ENCODE measurements around the gene MYF5.

The MYF5 gene

DNA sequence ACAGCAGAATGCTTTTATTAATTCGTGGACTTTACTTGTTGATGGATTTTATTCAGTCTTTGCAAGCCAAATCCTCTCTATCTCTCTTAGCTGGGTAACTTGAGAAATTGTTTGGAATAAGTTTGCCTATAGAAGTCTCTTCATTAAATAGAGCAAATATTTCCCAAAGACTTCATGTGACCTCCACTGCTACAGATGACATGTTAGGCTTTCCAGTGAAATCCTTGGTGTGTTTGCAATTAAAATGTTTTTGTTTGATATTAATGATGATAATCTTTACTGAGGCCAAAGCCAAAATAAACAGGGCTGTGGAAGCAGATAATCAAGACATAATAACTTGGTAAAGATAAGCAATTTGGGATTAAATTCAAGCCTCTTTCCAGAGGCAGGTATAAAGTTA, 4.8 kb upstream of the MYF5 start:
- TF ChIP-seq, protein P1, sequence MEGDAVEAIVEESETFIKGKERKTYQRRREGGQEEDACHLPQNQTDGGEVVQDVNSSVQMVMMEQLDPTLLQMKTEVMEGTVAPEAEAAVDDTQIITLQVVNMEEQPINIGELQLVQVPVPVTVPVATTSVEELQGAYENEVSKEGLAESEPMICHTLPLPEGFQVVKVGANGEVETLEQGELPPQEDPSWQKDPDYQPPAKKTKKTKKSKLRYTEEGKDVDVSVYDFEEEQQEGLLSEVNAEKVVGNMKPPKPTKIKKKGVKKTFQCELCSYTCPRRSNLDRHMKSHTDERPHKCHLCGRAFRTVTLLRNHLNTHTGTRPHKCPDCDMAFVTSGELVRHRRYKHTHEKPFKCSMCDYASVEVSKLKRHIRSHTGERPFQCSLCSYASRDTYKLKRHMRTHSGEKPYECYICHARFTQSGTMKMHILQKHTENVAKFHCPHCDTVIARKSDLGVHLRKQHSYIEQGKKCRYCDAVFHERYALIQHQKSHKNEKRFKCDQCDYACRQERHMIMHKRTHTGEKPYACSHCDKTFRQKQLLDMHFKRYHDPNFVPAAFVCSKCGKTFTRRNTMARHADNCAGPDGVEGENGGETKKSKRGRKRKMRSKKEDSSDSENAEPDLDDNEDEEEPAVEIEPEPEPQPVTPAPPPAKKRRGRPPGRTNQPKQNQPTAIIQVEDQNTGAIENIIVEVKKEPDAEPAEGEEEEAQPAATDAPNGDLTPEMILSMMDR (conservative IDR thresholded peaks at IDR 0.05; ENCODE audit: control insufficient read depth, insufficient read depth, low read depth, low read length) = no peak
- H3K4me3 ChIP-seq (ENCODE audit: control insufficient read depth, low read depth, low read length) = no peak overlapping the region
- no peak for DNase-seq (ENCODE audit: low read depth)

DNA sequence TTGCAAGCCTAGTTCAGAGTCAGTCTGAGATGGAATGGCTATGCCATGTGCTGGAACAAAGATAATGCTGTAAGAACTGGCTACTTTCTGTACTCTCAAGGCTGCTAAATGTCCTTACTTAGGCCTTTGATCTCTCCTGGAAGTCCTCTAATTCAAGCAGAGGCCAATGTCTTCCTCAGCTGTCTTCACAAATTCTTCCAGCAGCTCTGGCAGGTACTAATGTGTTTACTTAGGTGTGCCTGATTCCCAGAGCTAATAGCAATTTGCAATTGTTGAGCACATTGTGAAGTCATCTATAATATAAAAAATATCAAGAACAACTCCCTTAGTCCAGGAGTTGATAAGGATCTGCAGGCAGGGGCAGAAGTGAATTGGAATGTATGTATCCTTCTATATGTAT, 3.8 kb upstream of the MYF5 start:
- no peak overlapping the region for H3K4me3 ChIP-seq (ENCODE audit: control insufficient read depth, low read depth, low read length)
- TF ChIP-seq, protein P1 (conservative IDR thresholded peaks at IDR 0.05; ENCODE audit: control insufficient read depth, insufficient read depth, low read depth, low read length) = no peak
- no peak for DNase-seq (ENCODE audit: low read depth)

DNA sequence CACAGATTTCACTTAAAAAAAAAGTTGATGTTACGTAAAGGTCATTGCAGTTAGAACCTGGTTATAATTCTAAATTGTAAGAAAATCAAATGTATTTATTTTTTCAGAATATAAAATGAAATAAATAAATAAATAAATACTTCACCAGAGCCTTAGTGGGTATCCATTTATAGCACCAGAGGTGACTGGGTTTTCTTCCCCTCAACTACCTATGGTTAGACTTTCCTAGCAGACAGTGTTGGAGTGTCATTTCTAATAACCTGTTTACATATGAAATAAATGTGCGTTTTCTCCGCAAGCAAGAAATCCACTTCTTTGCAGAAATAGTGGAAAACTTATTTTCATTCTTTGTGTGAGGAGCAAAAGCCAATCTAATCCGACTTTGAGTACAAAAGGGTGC, 3.3 kb upstream of the MYF5 start:
- TF ChIP-seq, protein P1 (conservative IDR thresholded peaks at IDR 0.05; ENCODE audit: control insufficient read depth, insufficient read depth, low read depth, low read length) = no peak
- no peak overlapping the region for H3K4me3 ChIP-seq (ENCODE audit: control insufficient read depth, low read depth, low read length)

DNA sequence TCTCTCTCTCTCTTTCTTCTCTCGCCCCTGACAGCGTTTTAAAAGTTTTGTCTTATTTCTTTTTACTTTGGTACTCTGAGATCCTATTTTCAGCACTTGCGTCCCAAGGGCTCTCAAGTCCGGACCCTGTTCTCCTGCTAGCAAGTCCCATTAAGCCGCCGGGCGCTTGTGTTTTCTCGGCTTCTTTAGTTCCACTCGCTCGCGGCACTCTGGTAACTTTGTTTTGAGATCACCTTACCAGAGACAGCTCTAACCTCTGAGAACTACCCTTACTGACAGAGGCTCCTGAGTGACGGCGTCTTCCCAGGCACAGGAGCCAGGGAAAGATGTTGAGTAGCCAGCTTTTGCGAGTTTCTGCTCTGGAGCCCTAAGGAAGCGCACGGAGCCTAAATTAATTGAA, 2.7 kb upstream of the MYF5 start:
- no peak overlapping the region for H3K4me3 ChIP-seq (ENCODE audit: control insufficient read depth, low read depth, low read length)
- TF ChIP-seq, protein P1 (conservative IDR thresholded peaks at IDR 0.05; ENCODE audit: control insufficient read depth, insufficient read depth, low read depth, low read length) = no peak
- DNase-seq (ENCODE audit: low read depth) = peak; percentile 10

More for the DNA sequence above, 3.3 kb upstream of the MYF5 start:
- no peak for DNase-seq (ENCODE audit: low read depth)

DNA sequence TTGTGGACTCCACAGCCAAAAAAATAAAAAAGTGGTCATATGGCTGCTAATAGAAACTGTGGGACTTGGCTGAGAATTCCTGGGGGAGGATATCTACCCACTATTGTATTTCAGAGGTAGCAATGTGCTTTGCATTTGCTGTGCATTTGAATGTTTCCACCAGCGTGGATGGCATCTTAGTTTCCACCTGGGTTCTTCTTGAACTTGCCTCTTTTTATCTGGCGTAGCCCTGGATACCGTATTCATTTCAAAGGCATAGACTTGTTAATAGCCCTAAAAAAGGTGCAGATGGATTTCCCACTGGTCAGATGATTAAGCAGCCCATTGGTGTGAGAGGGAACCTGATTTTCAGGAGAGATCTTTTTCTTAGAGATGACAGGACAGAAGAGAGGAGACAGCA, 1.9 kb upstream of the MYF5 start:
- TF ChIP-seq, protein P1 (conservative IDR thresholded peaks at IDR 0.05; ENCODE audit: control insufficient read depth, insufficient read depth, low read depth, low read length) = no peak
- DNase-seq (ENCODE audit: low read depth) = no peak
- H3K4me3 ChIP-seq (ENCODE audit: control insufficient read depth, low read depth, low read length) = no peak overlapping the region

DNA sequence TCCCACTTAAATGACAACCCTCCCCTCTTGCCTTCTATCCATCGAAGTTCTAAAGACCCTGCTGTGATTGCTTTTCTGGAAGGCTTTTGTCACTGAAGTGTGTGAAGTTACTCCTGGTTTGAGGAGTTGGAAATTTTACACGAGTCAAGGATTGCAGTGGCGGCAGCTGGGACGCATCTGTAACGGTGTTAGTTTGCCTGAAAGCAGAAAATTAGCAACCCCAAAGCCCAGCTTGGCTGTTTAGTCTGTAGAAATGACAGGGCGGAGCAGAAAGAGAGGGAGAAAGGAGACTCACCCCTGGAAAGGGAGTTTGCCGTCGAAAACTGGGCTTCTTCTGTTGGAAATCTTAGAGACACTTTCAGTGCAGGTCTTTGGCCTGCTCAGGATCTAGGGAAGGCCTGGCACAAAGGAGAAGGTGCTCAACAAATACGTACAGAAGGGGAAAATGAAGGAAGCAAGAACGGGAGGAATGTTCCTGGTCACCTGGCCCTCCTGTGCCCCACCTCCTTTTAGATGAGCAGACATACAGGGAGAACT, 931 bp upstream of the MYF5 start:
- TF ChIP-seq, protein P1 (conservative IDR thresholded peaks at IDR 0.05; ENCODE audit: control insufficient read depth, insufficient read depth, low read depth, low read length) = no peak
- no peak for DNase-seq (ENCODE audit: low read depth)
- no peak overlapping the region for H3K4me3 ChIP-seq (ENCODE audit: control insufficient read depth, low read depth, low read length)

DNA sequence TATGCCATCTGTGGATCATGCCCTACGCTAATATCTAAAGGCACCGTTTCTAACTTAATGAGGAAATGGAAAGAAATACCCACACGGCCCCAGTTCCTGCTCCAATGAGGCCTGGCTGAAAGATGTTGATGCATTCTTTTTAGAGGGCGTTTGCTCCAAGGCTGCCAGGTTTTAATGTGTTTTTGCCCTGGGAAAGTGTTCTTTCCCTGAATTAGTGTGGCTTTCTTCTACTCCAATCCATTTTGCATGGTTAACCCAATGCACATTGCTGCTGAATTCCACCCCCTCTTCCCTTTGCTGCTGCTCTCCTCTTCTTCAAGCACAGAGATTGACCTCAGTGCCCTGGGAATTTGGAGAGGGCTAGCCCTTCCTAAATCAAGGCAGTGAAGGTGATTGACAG, 1.1 kb downstream of the MYF5 start:
- H3K4me3 ChIP-seq (ENCODE audit: control insufficient read depth, low read depth, low read length) = no peak overlapping the region
- DNase-seq (ENCODE audit: low read depth) = no peak
- TF ChIP-seq, protein P1 (conservative IDR thresholded peaks at IDR 0.05; ENCODE audit: control insufficient read depth, insufficient read depth, low read depth, low read length) = no peak
